ENCODE data around the gene GPR146. TPM values are rescaled to one million over a fixed set of nuclear protein-coding genes. Genes with fewer than 3 reads are reported as not detected.

GPR146 gene
- total and polyA plus RNA-seq, 9 of the 15 experiments (the other 6 are each of a cell fraction or from before 2014, with no cell fraction given): 0.22 to 3.6 (median 0.64) TPM; not detected in 2

GRCh38 chr7:1028775-1029636 lies 15.3 kb upstream of the GPR146 start (continued):
- no peak for TF ChIP-seq NR4A1 (CRISPR knock-in tag; IDR thresholded peaks at IDR 0.05)
- no peak for TF ChIP-seq NR4A1 (tag; IDR thresholded peaks at IDR 0.05)
- no peak for TF ChIP-seq MCM3 (IDR thresholded peaks at IDR 0.05)
- no peak for TF ChIP-seq SIN3B (IDR thresholded peaks at IDR 0.05; ENCODE audit: low read depth)
- no peak for TF ChIP-seq DIDO1 (tag; IDR thresholded peaks at IDR 0.05; ENCODE audit: low read depth)
- TF ChIP-seq ID3 (CRISPR knock-in tag; IDR thresholded peaks at IDR 0.05): no peak
- TF ChIP-seq ID3 (tag; IDR thresholded peaks at IDR 0.05): no peak
- TF ChIP-seq ZNF76 (CRISPR knock-in tag; IDR thresholded peaks at IDR 0.05; ENCODE audit: borderline replicate concordance): no peak
- no peak for TF ChIP-seq KLF1 (tag; IDR thresholded peaks at IDR 0.05)
- TF ChIP-seq THAP12 (CRISPR knock-in tag; IDR thresholded peaks at IDR 0.05): 0 out of 2 replicates have a peak, but pooled peaks have one; percentile 36
- no peak for TF ChIP-seq PCBP1 (IDR thresholded peaks at IDR 0.05; ENCODE audit: low read depth, low read length, poor library complexity, severe bottlenecking)
- no peak for TF ChIP-seq PHB (CRISPR knock-in tag; IDR thresholded peaks at IDR 0.05)
- no peak for TF ChIP-seq SP1 (CRISPR knock-in tag; IDR thresholded peaks at IDR 0.05)
- TF ChIP-seq ZNF583 (CRISPR knock-in tag; IDR thresholded peaks at IDR 0.05): no peak
- peak; percentile 51 for TF ChIP-seq BRD9 (IDR thresholded peaks at IDR 0.05; ENCODE audit: low read depth, partially characterized antibody)
- TF ChIP-seq ZNF280A (IDR thresholded peaks at IDR 0.05; ENCODE audit: low read depth, partially characterized antibody): no peak
- no peak for TF ChIP-seq PTRF (tag; IDR thresholded peaks at IDR 0.05)
- TF ChIP-seq ILF3 (IDR thresholded peaks at IDR 0.05; ENCODE audit: borderline replicate concordance): no peak
- TF ChIP-seq BRCA1 (IDR thresholded peaks at IDR 0.05): no peak
- TF ChIP-seq BRCA1 (CRISPR knock-in tag; IDR thresholded peaks at IDR 0.05): no peak
- TF ChIP-seq POLR2H (tag; IDR thresholded peaks at IDR 0.05; ENCODE audit: low read depth): peak; percentile 37; the same call in 1 of the 2 replicates
- peak; percentile 90 for TF ChIP-seq ATF3 (IDR thresholded peaks at IDR 0.05)
- peak; percentile 56; the same call in 1 of the 2 replicates for TF ChIP-seq ATF3 (CRISPR knock-in tag; conservative IDR thresholded peaks at IDR 0.05)
